ENCODE results near the gene RPS6KC1. TPM values are rescaled to one million over a fixed set of nuclear protein-coding genes. Genes with fewer than 3 reads are reported as not detected.
A peak's percentile ranks its signal among the peaks of the same experiment; 100 is the strongest.

The RPS6KC1 gene
- 15.9 and 16.9 TPM in 2 replicates for total RNA-seq (2021)
- long read RNA-seq, full-length matches to known transcripts, result 51 of 102 reads
- long read RNA-seq, partial matches to known transcripts, result 12 of 102 reads
- long read RNA-seq, other reads (novel, unspliced or antisense), result 39 of 102 reads

- Histone ChIP-seq H3K23ac (ENCODE audit: insufficient read length, low read depth, low read length) (no peak within 1 kb of the TSS), H2BK12ac (ENCODE audit: insufficient read length, low read depth, low read length) (no peak within 1 kb of the TSS), H3K56ac (ENCODE audit: insufficient read length, low read depth, low read length) (no peak within 1 kb of the TSS), H2BK15ac (ENCODE audit: low read depth, low read length) (no peak within 1 kb of the TSS), H3K79me2 (ENCODE audit: insufficient read depth, low read length) (peaks cover 2% of the 10 kb centered on the region; the same call in 1 of the 2 replicates), H3K9ac (ENCODE audit: extremely low read depth, insufficient read length, low read length) (peak within 1 kb of the TSS; percentile 39), H2AFZ (ENCODE audit: low read length) (no peak within 1 kb of the TSS), H3K79me1 (ENCODE audit: insufficient read depth, low read depth, low read length, poor library complexity, severe bottlenecking) (peaks cover 4% of the 10 kb centered on the region), H3K14ac (ENCODE audit: insufficient read depth, low read length) (no peak within 1 kb of the TSS), H4K5ac (ENCODE audit: insufficient read length, low read depth, low read length) (no peak within 1 kb of the TSS), H2AK5ac (ENCODE audit: insufficient read length, low read length) (no peak within 1 kb of the TSS), H2BK20ac (ENCODE audit: low read depth, low read length, poor library complexity, severe bottlenecking) (no peak within 1 kb of the TSS), H3K23me2 (ENCODE audit: insufficient read length, low read depth, low read length, poor library complexity, severe bottlenecking) (no peaks in the 10 kb centered on the region), H2BK120ac (ENCODE audit: low read depth, low read length, poor library complexity, severe bottlenecking) (no peak within 1 kb of the TSS), H3K18ac (ENCODE audit: insufficient read length, low read depth, low read length) (peak within 1 kb of the TSS; percentile 45), H3K4ac (ENCODE audit: low read depth, low read length) (no peak within 1 kb of the TSS), H3K27me3 (ENCODE audit: insufficient read depth, low read length) (no peaks in the 10 kb centered on the region), H3T11ph (ENCODE audit: low read length) (no peak within 1 kb of the TSS), H3K9me3 (ENCODE audit: control insufficient read depth, low read depth, low read length) (no peaks in the 10 kb centered on the region), H2BK5ac (ENCODE audit: insufficient read length, low read length) (no peak within 1 kb of the TSS), H3K4me1 (ENCODE audit: insufficient read depth, low read length) (no peaks in the 10 kb centered on the region), H4K20me1 (ENCODE audit: control insufficient read depth, insufficient read depth, insufficient read length) (no peaks in the 10 kb centered on the region), H3K27ac (ENCODE audit: insufficient read length, low read depth, low read length) (no peak within 1 kb of the TSS), H4K8ac (replicated peaks; ENCODE audit: insufficient read length, low read depth, low read length) (no peak within 1 kb of the TSS), H4K91ac (ENCODE audit: insufficient read length, low read depth, low read length) (no peak within 1 kb of the TSS), H3K4me2 (ENCODE audit: insufficient read depth, insufficient read length, low read length) (peak within 1 kb of the TSS; percentile 45)
- no CpG with 5 or more reads among the region's 42 CpGs for WGBS (ENCODE audit: extremely low coverage, insufficient read length, low lambda C conversion rate)
- H3K4me1 Mint-ChIP-seq, result peaks cover 29 to 31% of the 10 kb centered on the region in 2 experiments
- peaks cover 2 to 9% (median 7%) of the 10 kb centered on the region in 3 experiments; a peak in 4 of 7 replicates for H3K36me3 Mint-ChIP-seq (ENCODE audit: insufficient read depth in 1 of 3, low read depth in 3 of 3)
- H3K27me3 Mint-ChIP-seq (ENCODE audit: low read depth), result no peaks in the 10 kb centered on the region
- peak within 1 kb of the TSS; percentile 96 for H3K4me3 Mint-ChIP-seq
- peaks cover 4 to 10% of the 10 kb centered on the region in 2 experiments; a peak in 3 of 5 replicates for H3K9me3 Mint-ChIP-seq
- peak within 1 kb of the TSS; percentile 59 to 91 (median 88); a peak in 5 of 7 replicates for H3K27ac Mint-ChIP-seq
- TF ChIP-seq, protein P1, sequence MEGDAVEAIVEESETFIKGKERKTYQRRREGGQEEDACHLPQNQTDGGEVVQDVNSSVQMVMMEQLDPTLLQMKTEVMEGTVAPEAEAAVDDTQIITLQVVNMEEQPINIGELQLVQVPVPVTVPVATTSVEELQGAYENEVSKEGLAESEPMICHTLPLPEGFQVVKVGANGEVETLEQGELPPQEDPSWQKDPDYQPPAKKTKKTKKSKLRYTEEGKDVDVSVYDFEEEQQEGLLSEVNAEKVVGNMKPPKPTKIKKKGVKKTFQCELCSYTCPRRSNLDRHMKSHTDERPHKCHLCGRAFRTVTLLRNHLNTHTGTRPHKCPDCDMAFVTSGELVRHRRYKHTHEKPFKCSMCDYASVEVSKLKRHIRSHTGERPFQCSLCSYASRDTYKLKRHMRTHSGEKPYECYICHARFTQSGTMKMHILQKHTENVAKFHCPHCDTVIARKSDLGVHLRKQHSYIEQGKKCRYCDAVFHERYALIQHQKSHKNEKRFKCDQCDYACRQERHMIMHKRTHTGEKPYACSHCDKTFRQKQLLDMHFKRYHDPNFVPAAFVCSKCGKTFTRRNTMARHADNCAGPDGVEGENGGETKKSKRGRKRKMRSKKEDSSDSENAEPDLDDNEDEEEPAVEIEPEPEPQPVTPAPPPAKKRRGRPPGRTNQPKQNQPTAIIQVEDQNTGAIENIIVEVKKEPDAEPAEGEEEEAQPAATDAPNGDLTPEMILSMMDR (conservative IDR thresholded peaks at IDR 0.05), result no peak; the same call in 2 of the 3 replicates
- DNase-seq, result peak; percentile 82
Measured at GRCh38 chr1:213051127-213051880, at the start of gene RPS6KC1. Gene RPS6KC1 (plus strand): TSS chr1:213051241. CDS start chr1:213051405, 164 bp downstream.

Data from H9 (cell line).